ENCODE data around the gene CHST11.

- TF ChIP-seq CTCF (IDR thresholded peaks at IDR 0.05): no peak
- TF ChIP-seq POLR2A (IDR thresholded peaks at IDR 0.05): no peak
Measured at GRCh38 chr12:104448451-104448850, 8.3 kb upstream of the CHST11 start.
